Fibroblast of lung (primary cell): ENCODE results near the gene CD248. TPM values are rescaled to one million over a fixed set of nuclear protein-coding genes. Genes with fewer than 3 reads are reported as not detected.
A peak's percentile ranks its signal among the peaks of the same experiment; 100 is the strongest.

Experiments used
- DNase-seq, 2 donors: peaks; one replicate each; pipeline versions ENCODE4 v3.0.0 to v3.0.0-alpha.2; 2010; ENCODE audit warnings: low read depth in 2 of 2
- H2AFZ ChIP-seq: 2 replicates; pipeline ENCODE4 v1.5.1; 2012; ENCODE audit warnings: low read length, control low read depth, inconsistent platforms
- H3K27ac ChIP-seq: 2 replicates; pipeline ENCODE4 v1.5.1; 2011; ENCODE audit warnings: low read length, control low read depth; ENCODE audit not compliant: insufficient read depth
- H3K27me3 ChIP-seq: 2 replicates; pipeline ENCODE4 v1.5.1; 2011; ENCODE audit warnings: mild to moderate bottlenecking, low read length; ENCODE audit not compliant: control insufficient read depth, insufficient read depth
- H3K36me3 ChIP-seq: 2 replicates; pipeline ENCODE4 v1.5.1; 2011; ENCODE audit warnings: low read length; ENCODE audit not compliant: control insufficient read depth, insufficient read depth
- H3K4me1 ChIP-seq: 2 replicates; pipeline ENCODE4 v1.5.1; 2011; ENCODE audit warnings: low read length; ENCODE audit not compliant: control insufficient read depth, insufficient read depth; ENCODE audit errors: extremely low read depth
- H3K4me2 ChIP-seq: 2 replicates; pipeline ENCODE4 v1.5.1; 2011; ENCODE audit warnings: low read length, control low read depth; ENCODE audit not compliant: insufficient read depth; ENCODE audit errors: extremely low read depth
- H3K4me3 ChIP-seq, 4 experiments: fragments of 200-600 bp in 1 of 4; sonication (generic) in 1 of 4; replicated peaks in 1 of 4; 2 replicates each; pipeline ENCODE4 v1.5.1; 2011 to 2016; ENCODE audit warnings: low read length in 4 of 4, low read depth in 3 of 4, mild to moderate bottlenecking in 3 of 4, control low read depth in 2 of 4, inconsistent platforms in 1 of 4, mixed read lengths in 1 of 4; ENCODE audit not compliant: insufficient read depth in 1 of 4; ENCODE audit errors: control extremely low read depth in 1 of 4
- H3K79me2 ChIP-seq: 2 replicates; pipeline ENCODE4 v1.5.1; 2012; ENCODE audit warnings: mild to moderate bottlenecking, low read length, inconsistent platforms; ENCODE audit not compliant: control insufficient read depth, insufficient read depth
- H3K9ac ChIP-seq: 2 replicates; pipeline ENCODE4 v1.5.1; 2011; ENCODE audit warnings: mild to moderate bottlenecking, low read length, control low read depth; ENCODE audit not compliant: insufficient read depth
- H3K9me3 ChIP-seq: 2 replicates; pipeline ENCODE4 v1.5.1; 2012; ENCODE audit warnings: low read depth, low read length; ENCODE audit not compliant: control insufficient read depth, insufficient read depth
- H4K20me1 ChIP-seq: 2 replicates; pipeline ENCODE4 v1.5.1; 2011; ENCODE audit warnings: low read length; ENCODE audit not compliant: control insufficient read depth, insufficient read depth; ENCODE audit errors: extremely low read depth
- CTCF ChIP-seq, 2 donors: IDR thresholded peaks in 1 of 2; conservative IDR thresholded peaks in 1 of 2; 1 replicate in 1 of 2; 2 replicates in 1 of 2; pipeline ENCODE4 v1.5.1; 2011 to 2012; ENCODE audit warnings: low read length in 2 of 2, control low read depth in 1 of 2, inconsistent platforms in 1 of 2, low read depth in 1 of 2, mild to moderate bottlenecking in 1 of 2
- EZH2 ChIP-seq: IDR thresholded peaks from 2 replicates; pipeline ENCODE4 v1.5.1; 2012; ENCODE audit warnings: low read length, control low read depth, mild to moderate bottlenecking; ENCODE audit errors: missing control alignments
- polyA plus RNA-seq, 2 donors: library from polyadenylated mRNA; depleted of rRNA in 1 of 2; stranded (reverse) in 1 of 2; unstranded in 1 of 2; fragments of >200 nt; gene quantifications; 2 replicates each; pipeline ENCODE4 v1.2.1, GENCODE V29; 2011 to 2012; ENCODE audit warnings: missing spikeins in 1 of 2
- total RNA-seq: library from RNA; depleted of rRNA; stranded (reverse); fragments of >200 nt; gene quantifications from 2 replicates; pipeline ENCODE4 v1.2.1, GENCODE V29; 2014

Gene CD248
- total and polyA plus RNA-seq, 2 donors (not counting 1 experiment from before 2014, with no cell fraction given), result 95.6 to 132 TPM

GRCh38 chr11:66365166-66365565, 48.3 kb upstream of the CD248 start:
- Histone ChIP-seq H3K9me3 (no peaks in the 10 kb centered on the region), H3K9ac (no peak overlapping the region), H2AFZ (no peak overlapping the region), H3K4me1 (peaks cover 4% of the 10 kb centered on the region), H3K79me2 (no peaks in the 10 kb centered on the region), H3K27me3 (no peaks in the 10 kb centered on the region), H3K36me3 (no peaks in the 10 kb centered on the region), H3K27ac (no peak overlapping the region), H3K4me2 (no peak overlapping the region), H4K20me1 (no peaks in the 10 kb centered on the region), H3K4me3 (no peak overlapping the region)
- TF ChIP-seq EZH2 (no peak), CTCF (conservative IDR thresholded peaks at IDR 0.05 in 1 of 2, IDR thresholded peaks at IDR 0.05 in 1 of 2; ENCODE audit: low read depth in 1 of 2, low read length in 2 of 2) (no peak)
- DNase-seq, result no peak

DNA sequence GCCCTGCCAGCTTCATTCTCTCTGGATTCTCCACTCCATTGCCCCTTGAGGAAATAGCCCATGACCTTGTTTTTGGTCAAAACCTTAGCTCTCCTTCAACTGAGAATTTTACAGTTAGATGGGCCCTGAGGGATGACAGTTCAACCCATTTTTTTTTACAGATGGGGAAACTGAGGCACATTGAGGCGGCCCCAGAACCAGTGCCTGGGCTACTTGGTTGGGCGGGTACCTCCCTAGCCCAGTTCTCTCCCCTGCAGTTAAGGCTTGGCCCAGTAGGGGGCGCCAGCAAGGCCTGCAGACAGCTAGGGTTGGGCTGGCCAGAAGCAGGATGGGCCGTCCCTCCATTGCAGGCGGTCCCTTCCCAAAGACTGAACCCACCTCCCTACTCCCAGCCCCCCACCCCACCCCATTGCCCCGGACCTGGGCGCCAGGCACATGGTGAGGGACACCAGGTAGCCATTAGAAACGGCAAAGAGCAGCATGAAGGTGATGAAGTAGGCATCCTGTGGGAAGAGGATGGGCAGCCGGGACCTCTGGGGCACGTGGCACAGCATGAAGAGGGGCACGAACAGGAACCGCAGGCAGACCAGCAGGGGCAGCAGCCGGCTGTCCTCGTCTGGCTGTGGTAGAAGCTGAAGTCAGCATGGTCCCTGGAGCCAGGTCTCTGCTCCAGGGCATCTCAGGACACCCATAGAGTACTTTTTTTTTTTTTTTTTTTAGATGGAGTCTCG, 47.1 kb upstream of the CD248 start:
- H3K4me2 ChIP-seq, result no peak overlapping the region
- no peaks in the 10 kb centered on the region for H3K79me2 ChIP-seq
- TF ChIP-seq EZH2 (no peak), CTCF (conservative IDR thresholded peaks at IDR 0.05 in 1 of 2, IDR thresholded peaks at IDR 0.05 in 1 of 2; ENCODE audit: low read depth in 1 of 2, low read length in 2 of 2) (peak; percentile 43 to 74)
- no peaks in the 10 kb centered on the region for H4K20me1 ChIP-seq
- H3K36me3 ChIP-seq, result no peaks in the 10 kb centered on the region
- no peaks in the 10 kb centered on the region for H3K27me3 ChIP-seq
- no peak overlapping the region for H3K4me3 ChIP-seq
- no peak overlapping the region for H3K9ac ChIP-seq
- H2AFZ ChIP-seq, result no peak overlapping the region
- H3K27ac ChIP-seq, result no peak overlapping the region
- no peaks in the 10 kb centered on the region for H3K4me1 ChIP-seq
- no peak for DNase-seq
- H3K9me3 ChIP-seq, result no peaks in the 10 kb centered on the region

DNA sequence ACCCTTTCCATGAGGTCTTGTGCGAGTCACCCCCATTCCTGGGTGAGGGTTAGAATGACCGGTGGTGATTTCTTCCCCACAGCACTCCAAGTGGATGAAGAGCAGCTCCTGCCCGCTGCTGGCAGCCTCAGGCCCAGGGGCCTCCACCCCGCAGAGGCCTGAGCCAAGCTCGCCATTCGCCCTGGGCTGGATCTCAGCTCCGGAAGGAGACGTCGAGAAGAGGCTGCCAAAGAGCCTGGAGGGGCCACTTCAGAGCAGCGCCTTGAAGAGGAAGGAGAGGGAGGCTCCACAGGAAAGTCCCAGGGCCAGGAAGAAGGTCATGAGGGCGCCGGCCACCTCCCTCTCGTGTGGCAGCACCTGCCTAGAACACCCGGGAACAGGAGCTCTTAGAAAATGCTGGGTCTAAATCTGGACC, 46.4 kb upstream of the CD248 start:
- Histone ChIP-seq H3K9me3 (no peaks in the 10 kb centered on the region), H3K4me3 (no peak overlapping the region), H3K9ac (no peak overlapping the region), H3K79me2 (no peaks in the 10 kb centered on the region), H4K20me1 (no peaks in the 10 kb centered on the region), H3K4me1 (no peaks in the 10 kb centered on the region), H3K36me3 (no peaks in the 10 kb centered on the region), H3K27ac (no peak overlapping the region), H3K27me3 (no peaks in the 10 kb centered on the region), H3K4me2 (no peak overlapping the region), H2AFZ (no peak overlapping the region)
- TF ChIP-seq CTCF (conservative IDR thresholded peaks at IDR 0.05 in 1 of 2, IDR thresholded peaks at IDR 0.05 in 1 of 2; ENCODE audit: low read depth in 1 of 2, low read length in 2 of 2) (no peak), EZH2 (no peak)
- DNase-seq, result no peak
